Hematopoietic multipotent progenitor cell treated with erythropoietin and hydrocortisone succinate and interleukin-3 and kit ligand, for 6 days (in vitro differentiated cells): Measurements from ENCODE around the gene SNRNP25.

Source experiments
- DNase-seq: peaks from one replicate; pipeline ENCODE4 v3.0.0-alpha.2; 2015

The SNRNP25 gene

GRCh38 chr16:104928-105327 lies 51.3 kb downstream of the SNRNP25 start:
- DNase-seq, result peak; percentile 95

DNA sequence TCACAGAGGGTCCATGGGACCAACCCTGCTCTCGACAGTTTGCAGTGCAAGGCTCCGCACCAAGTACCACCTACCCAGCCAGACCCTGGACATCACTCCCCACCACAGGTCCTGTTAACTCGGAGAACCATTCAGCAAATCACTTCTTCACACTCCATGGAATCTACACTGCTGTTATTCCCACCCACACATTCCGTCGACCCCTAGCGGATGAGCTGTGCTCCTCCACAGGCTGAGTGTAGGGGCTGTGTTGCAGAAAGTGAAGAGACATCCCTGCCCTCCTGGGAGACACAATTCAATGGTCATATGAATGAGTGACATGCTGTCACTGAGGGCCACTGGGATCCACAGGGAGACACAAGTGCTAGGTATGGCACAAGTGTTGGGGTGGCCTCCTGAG lies 51.9 kb downstream of the SNRNP25 start:
- no peak for DNase-seq

DNA sequence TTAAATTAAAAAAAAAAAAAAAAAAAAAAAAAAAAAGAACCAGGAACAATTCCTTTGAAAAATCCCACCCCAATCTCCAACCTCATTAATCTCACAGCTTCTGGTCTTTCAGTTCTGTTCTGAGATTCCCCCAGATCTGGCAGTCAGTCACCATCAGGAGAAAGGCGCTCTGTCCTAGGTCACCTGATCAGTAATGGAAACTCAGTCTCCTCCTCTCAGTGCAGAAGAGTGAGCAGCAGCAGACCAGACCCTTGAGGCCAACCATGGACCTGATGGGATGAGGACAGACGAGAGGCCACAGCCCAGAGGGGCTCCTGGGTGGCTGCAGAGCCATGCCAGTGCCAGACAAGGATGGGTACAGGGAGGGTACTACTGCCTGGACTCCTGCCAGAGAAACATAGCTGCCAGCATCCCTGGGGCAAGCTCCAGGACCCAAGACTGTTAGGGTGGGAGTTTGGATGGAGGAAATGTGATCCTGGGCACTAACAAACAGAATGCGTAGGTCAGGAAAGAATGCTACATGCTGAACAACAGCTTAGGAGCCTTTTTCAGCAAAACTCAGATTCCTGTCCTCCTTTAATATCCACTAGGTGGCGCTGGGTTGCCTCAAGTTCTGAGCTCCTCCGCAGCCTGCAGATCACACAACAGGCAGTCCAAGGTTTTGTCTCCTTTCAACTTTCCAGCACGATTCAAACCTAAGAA lies 53.1 kb downstream of the SNRNP25 start:
- DNase-seq, result peak; percentile 96
